Prostate gland (tissue), 2 donors: ENCODE results near the gene AVPR2.

Experiments
- POLR2A ChIP-seq: fragments of 450-650 bp; IDR thresholded peaks from one replicate; pipeline ENCODE4 v1.6.1; 2016; ENCODE audit warnings: antibody characterized with exemption, mild to moderate bottlenecking
- POLR2AphosphoS5 ChIP-seq: sonication (generic); formaldehyde crosslinking; IDR thresholded peaks from one replicate; pipeline ENCODE4 v1.6.1; 2017; ENCODE audit warnings: antibody characterized with exemption
- TF ChIP-seq, protein P1 (sequence below), 4 experiments: fragments of 200-600 bp in 2 of 4; fragments of 450-650 bp in 2 of 4; sonication (generic) in 2 of 4; IDR thresholded peaks; 1 replicate in 3 of 4; 2 replicates in 1 of 4; pipeline ENCODE4 v1.5.1; 2016 to 2019; ENCODE audit warnings: antibody characterized with exemption in 4 of 4, mild to moderate bottlenecking in 2 of 4, moderate library complexity in 2 of 4

- TF ChIP-seq, protein P1, sequence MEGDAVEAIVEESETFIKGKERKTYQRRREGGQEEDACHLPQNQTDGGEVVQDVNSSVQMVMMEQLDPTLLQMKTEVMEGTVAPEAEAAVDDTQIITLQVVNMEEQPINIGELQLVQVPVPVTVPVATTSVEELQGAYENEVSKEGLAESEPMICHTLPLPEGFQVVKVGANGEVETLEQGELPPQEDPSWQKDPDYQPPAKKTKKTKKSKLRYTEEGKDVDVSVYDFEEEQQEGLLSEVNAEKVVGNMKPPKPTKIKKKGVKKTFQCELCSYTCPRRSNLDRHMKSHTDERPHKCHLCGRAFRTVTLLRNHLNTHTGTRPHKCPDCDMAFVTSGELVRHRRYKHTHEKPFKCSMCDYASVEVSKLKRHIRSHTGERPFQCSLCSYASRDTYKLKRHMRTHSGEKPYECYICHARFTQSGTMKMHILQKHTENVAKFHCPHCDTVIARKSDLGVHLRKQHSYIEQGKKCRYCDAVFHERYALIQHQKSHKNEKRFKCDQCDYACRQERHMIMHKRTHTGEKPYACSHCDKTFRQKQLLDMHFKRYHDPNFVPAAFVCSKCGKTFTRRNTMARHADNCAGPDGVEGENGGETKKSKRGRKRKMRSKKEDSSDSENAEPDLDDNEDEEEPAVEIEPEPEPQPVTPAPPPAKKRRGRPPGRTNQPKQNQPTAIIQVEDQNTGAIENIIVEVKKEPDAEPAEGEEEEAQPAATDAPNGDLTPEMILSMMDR (IDR thresholded peaks at IDR 0.05) = no peak
- TF ChIP-seq POLR2A (no peak), POLR2AphosphoS5 (no peak)
Measured at GRCh38 chrX:153934148-153934761, 29.8 kb downstream of the AVPR2 start.
